Astrocyte (in vitro differentiated cells and primary cell): ENCODE results near the gene TAL1. TPM values are rescaled to one million over a fixed set of nuclear protein-coding genes. Genes with fewer than 3 reads are reported as not detected.

Experiments
- DNase-seq: peaks from one replicate; pipeline ENCODE4 v3.0.0-alpha.2; 2010; ENCODE audit warnings: low read depth
- FAIRE-seq: peaks from 2 replicates; lab custom pipeline; 2011; peaks lifted over from hg19 to GRCh38; lab: Jason Lieb, UNC
- H2AFZ ChIP-seq: 2 replicates; pipeline ENCODE4 v1.6.0; 2012; ENCODE audit warnings: low read depth, low read length, inconsistent platforms
- H3K27ac ChIP-seq: 2 replicates; pipeline ENCODE4 v1.5.1; 2011; ENCODE audit warnings: low read depth, low read length, inconsistent platforms
- H3K27me3 ChIP-seq: 2 replicates; pipeline ENCODE4 v1.6.0; 2011; ENCODE audit warnings: low read length, inconsistent platforms; ENCODE audit not compliant: insufficient read depth
- H3K36me3 ChIP-seq: 2 replicates; pipeline ENCODE4 v1.5.1; 2011; ENCODE audit warnings: low read length, inconsistent platforms; ENCODE audit not compliant: insufficient read depth
- H3K4me1 ChIP-seq: 2 replicates; pipeline ENCODE4 v1.5.1; 2011; ENCODE audit warnings: low read length, inconsistent platforms; ENCODE audit not compliant: insufficient read depth
- H3K4me2 ChIP-seq: 2 replicates; pipeline ENCODE4 v1.6.0; 2012; ENCODE audit warnings: low read length, inconsistent platforms
- H3K4me3 ChIP-seq: 2 replicates; pipeline ENCODE4 v1.5.1; 2011; ENCODE audit warnings: low read depth, mild to moderate bottlenecking, low read length, inconsistent platforms; ENCODE audit not compliant: insufficient read depth
- H3K79me2 ChIP-seq: 2 replicates; pipeline ENCODE4 v1.6.0; 2012; ENCODE audit warnings: mild to moderate bottlenecking, low read length, inconsistent platforms; ENCODE audit not compliant: insufficient read depth
- H3K9ac ChIP-seq: 2 replicates; pipeline ENCODE4 v1.6.0; 2012; ENCODE audit warnings: mild to moderate bottlenecking, low read length, inconsistent platforms
- H3K9me3 ChIP-seq: 2 replicates; pipeline ENCODE4 v1.5.1; 2012; ENCODE audit warnings: low read depth, mild to moderate bottlenecking, low read length, inconsistent platforms; ENCODE audit not compliant: insufficient read depth
- H4K20me1 ChIP-seq: 2 replicates; pipeline ENCODE4 v1.6.0; 2012; ENCODE audit warnings: low read length, inconsistent platforms; ENCODE audit not compliant: insufficient read depth
- H3K27ac Mint-ChIP-seq: one replicate; pipeline ENCODE4 v1.8.0; 2021; ENCODE audit warnings: mild to moderate bottlenecking, mixed read lengths; ENCODE audit not compliant: unreplicated experiment
- H3K27me3 Mint-ChIP-seq: one replicate; pipeline ENCODE4 v1.8.0; 2021; ENCODE audit warnings: low read depth, mixed read lengths; ENCODE audit not compliant: unreplicated experiment
- H3K36me3 Mint-ChIP-seq: one replicate; pipeline ENCODE4 v1.8.0; 2021; ENCODE audit warnings: low read depth, mixed read lengths; ENCODE audit not compliant: unreplicated experiment
- H3K4me1 Mint-ChIP-seq: one replicate; pipeline ENCODE4 v1.8.0; 2021; ENCODE audit warnings: low read depth, mixed read lengths; ENCODE audit not compliant: unreplicated experiment
- H3K4me3 Mint-ChIP-seq: one replicate; pipeline ENCODE4 v1.8.0; 2021; ENCODE audit warnings: mild to moderate bottlenecking, moderate library complexity, mixed read lengths; ENCODE audit not compliant: unreplicated experiment
- H3K9me3 Mint-ChIP-seq: one replicate; pipeline ENCODE4 v1.8.0; 2021; ENCODE audit warnings: mild to moderate bottlenecking, mixed read lengths; ENCODE audit not compliant: unreplicated experiment
- CTCF ChIP-seq: IDR thresholded peaks from 2 replicates; pipeline ENCODE4 v1.5.1; 2011; ENCODE audit warnings: low read depth, mild to moderate bottlenecking, inconsistent platforms, low read length, moderate library complexity; ENCODE audit not compliant: insufficient read depth
- EZH2 ChIP-seq: IDR thresholded peaks from 2 replicates; pipeline ENCODE4 v1.6.1; 2012; ENCODE audit warnings: mild to moderate bottlenecking, low read length, inconsistent platforms; ENCODE audit not compliant: insufficient read depth
- total RNA-seq: library from RNA; stranded (reverse); gene quantifications from 2 replicates; pipeline ENCODE4 v1.2.1, GENCODE V29; 2021

The TAL1 gene
- total RNA-seq, 1 donor from 2014 or later, result 0.14 TPM

GRCh38 chr1:47187231-47187925, 44.6 kb downstream of the TAL1 start:
- Histone ChIP-seq H3K4me1 (peaks cover 6% of the 10 kb centered on the region), H3K27me3 (no peaks in the 10 kb centered on the region), H2AFZ (no peak overlapping the region), H3K36me3 (no peaks in the 10 kb centered on the region), H4K20me1 (no peaks in the 10 kb centered on the region), H3K9ac (no peak overlapping the region), H3K27ac (no peak overlapping the region), H3K9me3 (no peaks in the 10 kb centered on the region), H3K4me2 (no peak overlapping the region), H3K4me3 (no peak overlapping the region), H3K79me2 (no peaks in the 10 kb centered on the region)
- Mint-ChIP-seq H3K4me1 (peaks cover 15% of the 10 kb centered on the region), H3K36me3 (peaks cover 3% of the 10 kb centered on the region), H3K9me3 (peaks cover 2% of the 10 kb centered on the region), H3K4me3 (no peak overlapping the region), H3K27me3 (peaks cover 45% of the 10 kb centered on the region), H3K27ac (no peak overlapping the region)
- no peak for FAIRE-seq
- no peak for TF ChIP-seq EZH2
- no peak for TF ChIP-seq CTCF
- DNase-seq, result no peak

GRCh38 chr1:47186267-47187185, 45.5 kb downstream of the TAL1 start:
- Histone ChIP-seq H3K36me3 (no peaks in the 10 kb centered on the region), H4K20me1 (no peaks in the 10 kb centered on the region), H3K9ac (no peak overlapping the region), H3K9me3 (no peaks in the 10 kb centered on the region), H3K79me2 (no peaks in the 10 kb centered on the region), H3K27ac (no peak overlapping the region), H3K4me2 (no peak overlapping the region), H3K4me1 (peaks cover 10% of the 10 kb centered on the region), H2AFZ (no peak overlapping the region), H3K4me3 (no peak overlapping the region), H3K27me3 (no peaks in the 10 kb centered on the region)
- no peak for TF ChIP-seq EZH2
- TF ChIP-seq CTCF, result no peak
- DNase-seq (no peak), FAIRE-seq (no peak)
- no peak overlapping the region for H3K4me3 Mint-ChIP-seq
- H3K27ac Mint-ChIP-seq, result no peak overlapping the region
- H3K4me1 Mint-ChIP-seq, result peaks cover 14% of the 10 kb centered on the region
- H3K27me3 Mint-ChIP-seq, result peaks cover 42% of the 10 kb centered on the region
- H3K9me3 Mint-ChIP-seq, result peaks cover 2% of the 10 kb centered on the region
- H3K36me3 Mint-ChIP-seq, result peaks cover 3% of the 10 kb centered on the region
